GM18951 (cell line): ENCODE results near the gene MAST3.

ENCODE experiments used
- POLR2A ChIP-seq: IDR thresholded peaks from 4 replicates; pipeline ENCODE4 v1.6.1; 2011; ENCODE audit warnings: mild to moderate bottlenecking; ENCODE audit not compliant: insufficient read length, insufficient read depth; ENCODE audit errors: extremely low read depth
- in situ Hi-C: fragments of 300-500 bp; cut with MboI; formaldehyde crosslinking; loops from one replicate; pipeline ENCODE4 v1.12.0; 2022; ENCODE audit warnings: low sequenced_read_pairs, mixed read lengths, inconsistent platforms; ENCODE audit not compliant: unreplicated experiment

Gene MAST3

DNA sequence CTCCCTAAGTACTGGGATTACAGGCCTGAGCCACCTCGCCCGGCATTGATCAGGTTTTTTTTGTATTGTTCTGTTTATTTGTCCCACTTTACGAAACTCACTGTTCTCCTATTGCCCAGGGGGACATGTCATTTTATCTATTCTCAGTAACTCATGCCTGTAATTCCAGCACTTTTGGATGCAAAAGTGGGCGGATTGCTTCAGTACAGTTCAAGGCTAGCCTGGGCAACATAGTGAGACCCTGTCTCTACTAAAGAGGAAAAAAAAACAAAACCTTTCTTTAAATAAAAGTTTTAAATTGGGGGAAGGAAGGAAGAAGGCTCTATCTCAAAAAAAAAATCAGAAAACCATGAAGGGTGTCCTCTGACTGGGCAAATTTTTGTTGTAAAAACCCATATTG, 92.7 kb downstream of the MAST3 start:
- no peak for TF ChIP-seq POLR2A
- in situ Hi-C loops = no loop called here

DNA sequence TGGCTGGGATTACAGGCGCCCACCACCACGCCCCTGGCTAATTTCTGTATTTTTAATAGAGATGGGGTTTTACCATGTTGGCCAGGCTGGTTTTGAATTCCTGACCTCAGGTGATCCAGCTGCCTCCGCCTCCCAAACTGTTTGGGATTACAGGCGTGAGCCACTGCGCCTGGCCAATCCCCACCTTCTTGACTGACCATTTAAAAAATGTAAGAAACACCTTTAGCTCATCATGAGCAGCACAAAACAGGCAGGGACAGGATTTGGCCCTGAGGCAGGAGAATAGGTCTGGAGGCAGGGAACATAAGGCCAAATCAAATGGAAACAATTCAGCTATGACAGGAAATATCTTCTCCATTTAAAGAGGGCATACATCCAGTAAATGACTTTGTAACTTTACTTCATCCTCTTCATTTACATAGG, 94.1 kb downstream of the MAST3 start:
- no peak for TF ChIP-seq POLR2A
- in situ Hi-C loops = no loop called here

DNA sequence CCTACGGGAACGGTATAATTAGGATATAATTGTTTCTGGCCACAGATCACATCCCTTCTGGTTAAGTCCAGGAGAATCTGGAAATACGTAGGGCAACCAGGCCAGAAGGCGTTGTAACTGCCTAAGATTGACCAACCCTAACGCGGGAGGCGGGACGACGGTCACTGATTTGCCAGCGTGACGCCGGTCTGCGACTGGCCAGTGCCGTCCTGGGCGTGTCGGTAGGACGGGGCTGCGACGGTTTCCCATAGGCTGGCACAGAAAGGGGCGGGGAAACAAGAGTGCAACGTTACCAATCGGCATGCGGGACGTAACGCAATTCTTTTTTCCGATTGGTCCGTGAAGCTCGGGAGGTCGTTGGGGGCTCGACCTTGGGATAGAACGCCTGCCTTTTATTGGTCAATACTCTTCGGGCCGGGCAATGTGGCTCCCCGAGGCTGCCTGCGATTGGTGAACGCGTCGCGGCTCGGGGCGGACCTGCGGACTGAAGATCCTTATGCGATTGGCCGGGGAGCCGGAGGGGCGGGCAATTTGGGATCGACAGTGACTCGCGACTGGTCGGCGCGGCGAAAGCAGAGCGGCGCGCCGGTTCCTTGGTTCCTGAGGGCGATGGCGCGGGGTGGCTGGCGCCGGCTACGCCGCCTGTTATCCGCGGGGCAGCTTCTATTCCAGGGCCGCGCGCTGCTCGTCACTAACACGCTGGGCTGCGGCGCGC, 95.3 kb downstream of the MAST3 start, which contains the start of gene MPV17L2:
TSS of gene MPV17L2 (plus strand) at position 546 of the 715 bp plus-strand sequence. CDS start at position 610, 64 bp downstream.
- TF ChIP-seq POLR2A = peak; percentile 87
- in situ Hi-C loops = no loop called here

DNA sequence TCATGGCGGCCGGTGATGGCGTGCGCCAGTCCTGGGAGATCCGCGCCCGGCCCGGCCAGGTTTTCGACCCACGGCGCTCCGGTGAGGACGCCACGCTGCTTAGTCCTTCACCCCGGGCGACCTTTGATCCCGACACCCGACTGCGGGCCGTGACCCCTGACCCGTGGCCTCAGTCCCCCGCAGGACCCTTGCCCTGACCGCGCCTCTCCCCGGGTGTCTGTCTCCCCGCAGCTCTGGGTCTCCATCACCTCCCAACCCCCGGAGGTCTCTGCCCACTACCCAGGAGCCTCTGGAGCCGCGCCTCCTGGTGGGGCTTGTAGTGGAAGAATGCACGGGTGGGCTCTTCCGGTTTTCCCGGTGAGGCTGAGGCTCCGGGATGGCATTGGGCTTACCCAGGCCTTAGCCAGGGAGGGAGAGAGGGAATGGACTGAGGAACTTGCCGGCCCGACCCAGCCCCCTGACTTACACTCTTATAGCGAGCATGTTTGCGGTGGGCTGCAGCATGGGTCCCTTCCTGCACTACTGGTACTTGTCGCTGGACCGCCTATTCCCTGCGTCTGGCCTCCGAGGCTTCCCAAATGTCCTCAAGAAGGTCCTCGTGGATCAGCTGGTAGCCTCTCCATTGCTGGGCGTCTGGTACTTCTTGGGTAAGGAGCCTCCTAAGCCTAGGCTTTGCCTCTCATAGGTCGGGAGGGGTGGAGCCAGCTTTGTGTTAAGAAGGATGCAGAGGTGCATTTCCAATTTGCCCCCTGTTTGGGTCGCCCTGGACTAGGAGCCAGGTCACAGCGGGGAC, 96.0 kb downstream of the MAST3 start:
- no peak for TF ChIP-seq POLR2A
- in situ Hi-C loops = no loop called here

DNA sequence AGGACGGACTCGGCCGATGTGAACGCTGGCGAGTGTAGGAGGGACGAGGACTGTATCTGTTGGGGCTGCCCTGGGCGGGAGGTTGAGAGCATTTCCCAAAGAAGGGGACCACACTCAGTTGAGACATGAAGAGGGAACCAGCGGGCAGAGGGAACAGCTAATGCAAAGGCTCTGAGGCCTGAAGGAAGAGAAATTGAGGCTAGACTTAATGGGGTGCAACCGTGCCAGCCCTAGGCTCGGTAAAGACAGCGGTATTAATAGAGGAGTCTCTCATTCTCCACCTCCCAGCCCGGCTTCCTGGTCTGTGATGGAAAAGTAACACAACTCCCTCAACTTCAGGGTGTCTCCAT, 96.6 kb downstream of the MAST3 start:
- in situ Hi-C loops = no loop called here
- TF ChIP-seq POLR2A = no peak

DNA sequence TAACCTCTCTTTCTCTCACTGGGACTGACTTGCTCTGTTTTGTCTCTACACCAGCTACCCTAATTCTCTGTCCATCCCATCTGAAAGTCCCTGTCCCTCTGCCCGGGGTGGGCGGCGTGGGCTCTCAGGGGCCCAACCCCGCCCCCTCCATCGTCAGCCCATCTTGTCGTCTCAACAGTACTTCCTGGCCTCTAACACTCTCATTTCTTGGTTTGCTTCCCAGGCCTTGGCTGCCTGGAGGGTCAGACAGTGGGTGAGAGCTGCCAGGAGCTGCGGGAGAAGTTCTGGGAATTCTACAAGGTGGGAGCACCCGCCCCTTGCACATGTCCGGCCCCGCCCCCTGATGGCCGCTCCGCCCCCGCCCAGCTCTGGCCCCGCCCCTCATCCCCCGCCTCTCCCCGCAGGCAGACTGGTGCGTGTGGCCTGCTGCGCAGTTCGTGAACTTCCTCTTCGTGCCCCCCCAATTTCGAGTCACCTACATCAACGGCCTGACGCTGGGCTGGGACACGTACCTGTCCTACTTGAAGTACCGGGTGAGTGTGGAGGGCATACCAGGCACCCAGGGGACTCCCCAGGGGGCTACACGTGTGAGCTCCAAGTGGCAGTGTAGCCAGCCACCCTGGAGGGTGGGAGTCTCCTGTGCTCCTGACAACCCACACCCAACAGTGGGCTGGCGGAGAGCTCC, 97.1 kb downstream of the MAST3 start:
- in situ Hi-C loops = no loop called here
- TF ChIP-seq POLR2A = no peak

DNA sequence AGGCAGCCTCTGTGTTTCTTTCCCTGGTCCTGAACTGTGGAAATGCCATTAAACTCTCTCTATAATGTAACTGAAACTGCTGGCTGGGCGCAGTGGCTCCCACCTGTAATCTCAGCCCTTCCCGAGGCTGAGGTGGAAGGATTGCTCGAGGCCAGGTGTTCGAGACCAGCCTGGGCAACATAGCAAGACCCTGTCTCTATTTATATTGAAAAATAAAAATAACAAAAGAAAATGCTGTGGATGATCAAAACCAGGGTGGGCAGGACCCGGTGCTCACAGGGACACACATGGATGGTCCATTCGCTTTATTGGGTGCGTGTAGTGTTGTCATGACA, 98.9 kb downstream of the MAST3 start:
- TF ChIP-seq POLR2A = no peak

DNA sequence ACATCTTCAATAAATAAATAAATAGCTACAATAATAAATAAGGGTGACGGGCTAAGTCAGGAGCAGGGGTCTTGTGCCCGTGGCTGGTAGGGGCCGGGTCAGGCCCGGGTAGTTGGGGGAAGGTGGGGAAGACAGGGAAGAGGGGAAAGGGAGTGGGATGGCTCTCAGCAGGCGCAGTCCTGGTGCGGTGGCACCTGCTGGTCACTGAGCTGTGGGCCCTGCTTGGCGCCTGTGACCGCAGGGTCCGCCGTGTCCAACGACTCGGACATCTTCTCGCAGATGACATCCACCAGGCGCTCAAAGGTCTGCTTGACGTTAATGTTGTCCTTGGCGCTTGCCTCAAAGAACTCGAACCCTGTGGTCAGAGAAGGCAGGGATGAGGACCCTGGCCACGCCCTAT, 99.7 kb downstream of the MAST3 start:
- no peak for TF ChIP-seq POLR2A

More for the DNA sequence above, 98.9 kb downstream of the MAST3 start:
- in situ Hi-C loops = no loop called here

DNA sequence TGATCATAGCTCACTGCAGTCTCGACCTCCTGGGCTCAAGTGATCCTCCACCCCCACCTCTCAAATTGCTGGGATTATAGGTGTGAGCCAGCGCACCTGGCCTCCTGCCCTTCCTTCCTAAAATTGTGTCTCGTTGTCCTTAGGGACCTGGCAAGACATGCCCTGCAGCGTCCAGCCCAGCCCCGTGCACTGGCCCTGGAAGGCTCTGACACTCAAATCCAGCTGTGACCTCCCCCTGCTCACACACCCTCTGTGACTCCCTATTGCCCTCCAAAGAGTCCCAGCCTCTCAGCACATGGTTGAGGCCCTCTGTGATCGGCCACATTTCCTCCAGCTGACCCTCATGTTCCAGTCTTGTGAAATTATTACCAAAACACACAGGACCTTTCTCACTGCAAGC, 100.4 kb downstream of the MAST3 start:
- TF ChIP-seq POLR2A = no peak
- in situ Hi-C loops = no loop called here

More for the DNA sequence above, 99.7 kb downstream of the MAST3 start:
- in situ Hi-C loops = no loop called here

DNA sequence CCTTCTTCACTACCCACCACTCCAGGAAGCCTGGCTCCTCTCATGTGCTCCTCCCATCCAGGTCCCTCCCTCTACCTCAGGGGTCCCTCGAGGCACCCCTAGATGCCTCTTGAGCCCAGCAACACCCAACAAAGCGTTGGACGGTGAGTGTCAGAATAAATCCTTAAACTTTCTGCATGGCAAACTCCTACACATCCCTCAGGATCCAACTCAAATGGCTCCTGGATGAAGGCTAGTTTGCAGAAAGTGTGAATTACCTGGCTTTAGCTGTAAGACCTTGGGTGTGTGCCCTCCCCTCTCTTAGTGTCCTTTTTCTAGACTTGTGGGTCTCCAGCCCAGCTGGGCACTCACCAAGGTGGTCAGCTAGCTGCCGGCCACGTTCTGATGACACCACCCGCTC, 100.8 kb downstream of the MAST3 start:
- no peak for TF ChIP-seq POLR2A
- in situ Hi-C loops = no loop called here
